SK-N-SH (cell line): ENCODE results near the gene CADM2. TPM values are rescaled to one million over a fixed set of nuclear protein-coding genes. Genes with fewer than 3 reads are reported as not detected.

ENCODE experiments used
- CTCF ChIA-PET: fragments of 300-600, 350-600 bp; formaldehyde crosslinking; extraction: SDS; loops from one replicate; lab custom pipeline; 2021; lab: Yijun Ruan, JAX
- POLR2A ChIA-PET: fragments of 350-600 bp; sonication (Branson Sonifier 250); formaldehyde crosslinking; extraction: SDS; loops from one replicate; lab custom pipeline; 2020; ENCODE audit warnings: antibody characterized with exemption, inconsistent platforms; lab: Yijun Ruan, JAX
- DNase-seq: peaks from one replicate; pipeline ENCODE4 v3.0.0; 2012
- H2AFZ ChIP-seq: fragments of 200-600 bp; sonication (generic); 2 replicates; pipeline ENCODE4 v1.8.1; 2016; ENCODE audit warnings: antibody characterized with exemption, mild to moderate bottlenecking, low read depth
- H3F3A ChIP-seq: fragments of 200-600 bp; sonication (generic); replicated peaks from 2 replicates; pipeline ENCODE3; 2016; ENCODE audit warnings: antibody characterized with exemption, mild to moderate bottlenecking; ENCODE audit not compliant: insufficient read depth
- H3K27ac ChIP-seq, 2 experiments: fragments of 200-500 bp in 1 of 2; fragments of 200-600 bp in 1 of 2; sonication (Bioruptor generic) in 1 of 2; sonication (generic), shearing (Covaris generic) in 1 of 2; 2 replicates each; pipeline versions ENCODE4 v1.5.1 to v1.6.1; 2014 to 2016; ENCODE audit warnings: low read depth in 2 of 2, inconsistent platforms in 1 of 2, low read length in 1 of 2, mild to moderate bottlenecking in 1 of 2, mixed read lengths in 1 of 2
- H3K27me3 ChIP-seq: fragments of 200-600 bp; sonication (generic), shearing (Covaris generic); 2 replicates; pipeline ENCODE4 v1.6.1; 2016; ENCODE audit warnings: mixed run types; ENCODE audit not compliant: insufficient read depth
- H3K36me3 ChIP-seq, 2 experiments: fragments of 200-500 bp in 1 of 2; fragments of 200-600 bp in 1 of 2; sonication (Bioruptor generic) in 1 of 2; sonication (generic) in 1 of 2; replicated peaks in 1 of 2; 2 replicates each; pipeline versions ENCODE3 to v1.5.1; 2014 to 2016; ENCODE audit warnings: low read length in 1 of 2, mild to moderate bottlenecking in 1 of 2; ENCODE audit not compliant: insufficient read depth in 2 of 2, control insufficient read depth in 1 of 2
- H3K4me1 ChIP-seq, 2 experiments: fragments of 200-500 bp in 1 of 2; fragments of 200-600 bp in 1 of 2; sonication (Bioruptor generic) in 1 of 2; sonication (generic), shearing (Covaris generic) in 1 of 2; 2 replicates each; pipeline versions ENCODE4 v1.5.1 to v1.6.1; 2014 to 2016; ENCODE audit warnings: low read depth in 1 of 2, low read length in 1 of 2, mixed run types in 1 of 2; ENCODE audit not compliant: insufficient read depth in 2 of 2, control insufficient read depth in 1 of 2
- H3K4me2 ChIP-seq: fragments of 200-600 bp; sonication (generic), shearing (Covaris generic); 2 replicates; pipeline ENCODE4 v1.6.1; 2017; ENCODE audit warnings: mixed run types
- H3K4me3 ChIP-seq, 2 experiments: fragments of 200-500 bp in 1 of 2; fragments of 200-600 bp in 1 of 2; sonication (Bioruptor generic) in 1 of 2; sonication (generic), shearing (Covaris generic) in 1 of 2; 2 replicates each; pipeline versions ENCODE4 v1.5.1 to v1.8.1; 2014 to 2016; ENCODE audit warnings: low read depth in 2 of 2, inconsistent platforms in 1 of 2, low read length in 1 of 2, mild to moderate bottlenecking in 1 of 2, mixed read lengths in 1 of 2, moderate library complexity in 1 of 2
- H3K79me2 ChIP-seq: fragments of 200-600 bp; sonication (generic); 2 replicates; pipeline ENCODE4 v1.8.1; 2017; ENCODE audit warnings: mild to moderate bottlenecking; ENCODE audit not compliant: insufficient read depth
- H3K9ac ChIP-seq: fragments of 200-600 bp; sonication (generic); 2 replicates; pipeline ENCODE4 v1.6.1; 2017; ENCODE audit warnings: mixed run types
- H3K9me2 ChIP-seq: fragments of 200-600 bp; sonication (generic); 2 replicates; pipeline ENCODE4 v1.6.1; 2017; ENCODE audit warnings: mixed run types
- H3K9me3 ChIP-seq: fragments of 200-600 bp; sonication (generic); 2 replicates; pipeline ENCODE4 v1.6.1; 2017; ENCODE audit warnings: mixed run types, mild to moderate bottlenecking, moderate library complexity
- H4K20me1 ChIP-seq: fragments of 200-600 bp; sonication (generic); 2 replicates; pipeline ENCODE4 v1.6.1; 2017; ENCODE audit warnings: mild to moderate bottlenecking, mixed run types; ENCODE audit not compliant: insufficient read depth
- CHD2 ChIP-seq: fragments of 150-350 bp; IDR thresholded peaks from 2 replicates; pipeline ENCODE4 v1.6.1; 2018; ENCODE audit warnings: low read length; ENCODE audit not compliant: partially characterized antibody
- ELF1 ChIP-seq: IDR thresholded peaks from 2 replicates; pipeline ENCODE4 v1.4.0; 2012
- EZH2phosphoT487 ChIP-seq: fragments of 200-600 bp; sonication (generic); IDR thresholded peaks from 2 replicates; pipeline ENCODE4 v1.6.1; 2017; ENCODE audit warnings: low read depth, mixed run types, mild to moderate bottlenecking, antibody characterized with exemption, moderate library complexity, borderline replicate concordance
- FOXJ3 ChIP-seq: sonication (generic); formaldehyde crosslinking; IDR thresholded peaks from 2 replicates; pipeline ENCODE4 v1.5.1; 2020; ENCODE audit warnings: mild to moderate bottlenecking, missing genetic modification reagents
- MEF2A ChIP-seq: IDR thresholded peaks from 2 replicates; pipeline ENCODE4 v1.4.0; 2012; ENCODE audit warnings: low read depth, borderline replicate concordance
- RXRA ChIP-seq: IDR thresholded peaks from 2 replicates; pipeline ENCODE4 v1.4.0; 2012; ENCODE audit warnings: low read depth, mild to moderate bottlenecking, borderline replicate concordance
- TAF1 ChIP-seq: IDR thresholded peaks from 2 replicates; pipeline ENCODE4 v1.6.1; 2012; ENCODE audit warnings: low read depth, mild to moderate bottlenecking, low read length, moderate library complexity, borderline replicate concordance
- WGBS: methylation state at CpG from one replicate; pipeline ENCODE4 v1.1.6; 2017; ENCODE audit warnings: low lambda C conversion rate; 5-methylcytosine and 5-hydroxymethylcytosine counted together
- polyA plus RNA-seq, 3 experiments: library from polyadenylated mRNA; depleted of rRNA; stranded (reverse); fragments of >200 nt; gene quantifications; 2 replicates each; pipeline ENCODE4 v1.2.3, GENCODE V29; 2012
- TF ChIP-seq, protein P1 (sequence below): fragments of 150-350 bp; IDR thresholded peaks from 2 replicates; pipeline ENCODE4 v1.6.1; 2016; ENCODE audit warnings: mild to moderate bottlenecking, low read depth, low read length
- TF ChIP-seq, protein P2 (sequence below): IDR thresholded peaks from 2 replicates; pipeline ENCODE4 v1.4.0; 2012; ENCODE audit warnings: low read depth, borderline replicate concordance
- TF ChIP-seq, protein P3 (sequence below): IDR thresholded peaks from 2 replicates; pipeline ENCODE4; 2012

The CADM2 gene
- polyA plus RNA-seq, 1 of the 3 experiments (the other 2 are of a cell fraction) = 0.46 TPM

DNA sequence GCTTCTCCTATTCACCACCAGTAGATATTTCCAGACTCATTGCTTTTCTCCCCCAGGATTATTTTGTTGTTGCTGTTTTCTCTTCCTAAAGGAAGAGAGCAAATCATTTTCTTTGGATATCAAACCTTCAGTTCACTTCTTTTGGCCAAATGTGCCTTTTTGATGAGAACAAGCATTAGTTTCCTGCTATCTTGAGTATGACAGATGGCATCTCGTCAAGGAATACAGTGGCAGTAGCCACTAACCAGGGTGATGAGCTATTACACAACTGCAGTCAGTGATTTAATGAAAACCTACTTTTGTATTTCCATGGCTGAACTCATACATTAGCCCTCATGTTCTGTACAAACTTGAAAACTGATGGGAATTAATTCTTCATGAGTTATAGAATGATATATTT lies 354.6 kb downstream of the CADM2 start:
- Histone ChIP-seq H3F3A (no peaks in the 10 kb centered on the region), H3K4me3 (no peak overlapping the region), H3K4me2 (no peak overlapping the region), H3K9me2 (no peaks in the 10 kb centered on the region), H3K9me3 (no peaks in the 10 kb centered on the region), H3K27ac (no peak overlapping the region), H3K27me3 (no peaks in the 10 kb centered on the region), H4K20me1 (no peaks in the 10 kb centered on the region), H3K79me2 (no peaks in the 10 kb centered on the region), H3K36me3 (no peaks in the 10 kb centered on the region)
- POLR2A ChIA-PET = no interaction called here
- CTCF ChIA-PET = no interaction called here
- no peak for TF ChIP-seq RXRA
- no peak for TF ChIP-seq TAF1
- TF ChIP-seq ELF1 = no peak
- TF ChIP-seq, protein P1, sequence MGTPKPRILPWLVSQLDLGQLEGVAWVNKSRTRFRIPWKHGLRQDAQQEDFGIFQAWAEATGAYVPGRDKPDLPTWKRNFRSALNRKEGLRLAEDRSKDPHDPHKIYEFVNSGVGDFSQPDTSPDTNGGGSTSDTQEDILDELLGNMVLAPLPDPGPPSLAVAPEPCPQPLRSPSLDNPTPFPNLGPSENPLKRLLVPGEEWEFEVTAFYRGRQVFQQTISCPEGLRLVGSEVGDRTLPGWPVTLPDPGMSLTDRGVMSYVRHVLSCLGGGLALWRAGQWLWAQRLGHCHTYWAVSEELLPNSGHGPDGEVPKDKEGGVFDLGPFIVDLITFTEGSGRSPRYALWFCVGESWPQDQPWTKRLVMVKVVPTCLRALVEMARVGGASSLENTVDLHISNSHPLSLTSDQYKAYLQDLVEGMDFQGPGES = no peak
- TF ChIP-seq, all 33 proteins: peak for 0
- WGBS = 17% methylated on average over 1 of the region's 1 CpG
- DNase-seq = no peak
- no peak overlapping the region for H3K9ac ChIP-seq
- H3K4me1 ChIP-seq = no peaks in the 10 kb centered on the region
- H2AFZ ChIP-seq = no peak overlapping the region

DNA sequence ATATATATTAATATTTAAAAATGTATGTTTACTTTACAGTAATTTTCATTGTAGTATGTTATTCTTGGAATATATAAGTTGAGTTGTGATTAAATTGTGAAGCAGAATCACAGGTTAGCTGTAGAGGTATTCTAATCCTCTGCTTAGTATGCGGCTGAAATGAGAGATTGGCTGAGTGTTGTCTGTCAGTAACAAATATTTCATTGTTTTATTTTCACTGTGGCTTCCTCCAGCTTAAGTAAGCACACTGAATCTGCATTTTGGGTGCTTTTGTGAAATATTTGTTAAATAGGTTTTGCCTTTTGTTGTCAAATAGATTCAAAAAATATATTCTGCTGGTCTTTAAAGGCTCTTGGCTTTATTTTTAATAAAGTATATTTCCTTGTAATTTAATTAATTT lies 357.5 kb downstream of the CADM2 start:
- no peaks in the 10 kb centered on the region for H3K9me3 ChIP-seq
- H3K27me3 ChIP-seq = no peaks in the 10 kb centered on the region
- no peaks in the 10 kb centered on the region for H4K20me1 ChIP-seq
- POLR2A ChIA-PET = no interaction called here
- no peak overlapping the region for H3K9ac ChIP-seq
- H3K4me3 ChIP-seq = no peak overlapping the region
- WGBS = 31% methylated on average over 1 of the region's 1 CpG
- H3K36me3 ChIP-seq = no peaks in the 10 kb centered on the region
- no peak overlapping the region for H3K4me2 ChIP-seq
- no peak overlapping the region for H2AFZ ChIP-seq
- H3K27ac ChIP-seq = no peak overlapping the region
- no peak for DNase-seq
- H3K4me1 ChIP-seq = no peaks in the 10 kb centered on the region
- TF ChIP-seq ELF1 (no peak), MEF2A (no peak), CHD2 (no peak), RXRA (no peak)
- TF ChIP-seq, protein P2, sequence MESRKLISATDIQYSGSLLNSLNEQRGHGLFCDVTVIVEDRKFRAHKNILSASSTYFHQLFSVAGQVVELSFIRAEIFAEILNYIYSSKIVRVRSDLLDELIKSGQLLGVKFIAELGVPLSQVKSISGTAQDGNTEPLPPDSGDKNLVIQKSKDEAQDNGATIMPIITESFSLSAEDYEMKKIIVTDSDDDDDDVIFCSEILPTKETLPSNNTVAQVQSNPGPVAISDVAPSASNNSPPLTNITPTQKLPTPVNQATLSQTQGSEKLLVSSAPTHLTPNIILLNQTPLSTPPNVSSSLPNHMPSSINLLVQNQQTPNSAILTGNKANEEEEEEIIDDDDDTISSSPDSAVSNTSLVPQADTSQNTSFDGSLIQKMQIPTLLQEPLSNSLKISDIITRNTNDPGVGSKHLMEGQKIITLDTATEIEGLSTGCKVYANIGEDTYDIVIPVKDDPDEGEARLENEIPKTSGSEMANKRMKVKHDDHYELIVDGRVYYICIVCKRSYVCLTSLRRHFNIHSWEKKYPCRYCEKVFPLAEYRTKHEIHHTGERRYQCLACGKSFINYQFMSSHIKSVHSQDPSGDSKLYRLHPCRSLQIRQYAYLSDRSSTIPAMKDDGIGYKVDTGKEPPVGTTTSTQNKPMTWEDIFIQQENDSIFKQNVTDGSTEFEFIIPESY = no peak
- no peaks in the 10 kb centered on the region for H3F3A ChIP-seq
- no peaks in the 10 kb centered on the region for H3K9me2 ChIP-seq
- CTCF ChIA-PET = interaction anchor here (0.7 kb wide), 1 partner anchor 11 kb away, joined by 3 read pairs; no protein-coding TSS in a partner anchor
- no peaks in the 10 kb centered on the region for H3K79me2 ChIP-seq

DNA sequence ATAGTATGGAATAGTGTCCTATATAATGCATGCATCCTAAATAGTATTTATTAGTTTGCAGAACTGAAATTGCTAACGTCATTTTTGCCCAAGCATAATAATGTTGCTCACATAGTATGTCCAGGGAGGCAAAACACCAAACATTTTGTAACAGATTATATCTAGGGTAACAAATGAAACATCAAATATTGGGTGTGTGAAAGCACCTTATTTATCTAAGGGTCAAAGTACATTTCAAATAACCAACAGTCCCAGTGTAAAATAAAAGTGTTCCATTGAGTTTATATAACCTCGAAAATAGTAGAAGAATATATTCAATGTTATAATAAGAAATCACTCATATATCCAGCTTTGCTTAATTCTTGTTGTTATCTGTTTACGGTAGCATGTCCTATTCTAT lies 363.1 kb downstream of the CADM2 start:
- 24% methylated on average over 3 of the region's 3 CpGs for WGBS
- no peaks in the 10 kb centered on the region for H3K36me3 ChIP-seq
- no peaks in the 10 kb centered on the region for H3K27me3 ChIP-seq
- no peak overlapping the region for H3K27ac ChIP-seq
- H3F3A ChIP-seq = no peaks in the 10 kb centered on the region
- no peak overlapping the region for H2AFZ ChIP-seq
- no peaks in the 10 kb centered on the region for H3K4me1 ChIP-seq
- no peaks in the 10 kb centered on the region for H3K9me3 ChIP-seq
- DNase-seq = no peak
- ChIA-PET CTCF (interaction anchor here (1.4 kb wide), 1 partner anchor 18 kb away, joined by 3 read pairs; no protein-coding TSS in a partner anchor), POLR2A (no interaction called here)
- H3K4me3 ChIP-seq = no peak overlapping the region
- H3K9me2 ChIP-seq = no peaks in the 10 kb centered on the region
- H3K4me2 ChIP-seq = no peak overlapping the region
- H3K79me2 ChIP-seq = no peaks in the 10 kb centered on the region
- H3K9ac ChIP-seq = no peak overlapping the region
- H4K20me1 ChIP-seq = no peaks in the 10 kb centered on the region
- TF ChIP-seq, protein P3, sequence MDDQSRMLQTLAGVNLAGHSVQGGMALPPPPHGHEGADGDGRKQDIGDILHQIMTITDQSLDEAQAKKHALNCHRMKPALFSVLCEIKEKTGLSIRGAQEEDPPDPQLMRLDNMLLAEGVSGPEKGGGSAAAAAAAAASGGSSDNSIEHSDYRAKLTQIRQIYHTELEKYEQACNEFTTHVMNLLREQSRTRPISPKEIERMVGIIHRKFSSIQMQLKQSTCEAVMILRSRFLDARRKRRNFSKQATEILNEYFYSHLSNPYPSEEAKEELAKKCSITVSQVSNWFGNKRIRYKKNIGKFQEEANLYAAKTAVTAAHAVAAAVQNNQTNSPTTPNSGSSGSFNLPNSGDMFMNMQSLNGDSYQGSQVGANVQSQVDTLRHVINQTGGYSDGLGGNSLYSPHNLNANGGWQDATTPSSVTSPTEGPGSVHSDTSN = no peak
- TF ChIP-seq, protein P1 = no peak
- TF ChIP-seq FOXJ3 (no peak), EZH2phosphoT487 (no peak)
